Liver (tissue), 9 donors: ENCODE measurements around the gene REPS1. TPM values are rescaled to one million over a fixed set of nuclear protein-coding genes. Genes with fewer than 3 reads are reported as not detected.

Experiments
- DNase-seq: peaks from one replicate; pipeline ENCODE4 v3.0.0-alpha.2; 2017; ENCODE audit warnings: low spot score
- H3K27ac ChIP-seq, 2 donors: one replicate each; pipeline ENCODE4 v1.7.0; 2013; ENCODE audit warnings: inconsistent platforms in 2 of 2, low read length in 2 of 2, control low read depth in 1 of 2, low read depth in 1 of 2, mild to moderate bottlenecking in 1 of 2
- H3K27me3 ChIP-seq, 4 donors: one replicate each; pipeline versions ENCODE4 v1.6.1 to v1.7.0; 2013; ENCODE audit warnings: low read length in 3 of 4, inconsistent platforms in 1 of 4, mild to moderate bottlenecking in 1 of 4, moderate library complexity in 1 of 4; ENCODE audit not compliant: control insufficient read depth in 4 of 4, insufficient read depth in 4 of 4
- H3K36me3 ChIP-seq, 4 donors: one replicate each; pipeline versions ENCODE4 v1.6.1 to v1.7.0; 2013; ENCODE audit warnings: low read length in 3 of 4, mild to moderate bottlenecking in 3 of 4, low read depth in 1 of 4, moderate library complexity in 1 of 4; ENCODE audit not compliant: control insufficient read depth in 4 of 4, insufficient read depth in 3 of 4
- H3K4me1 ChIP-seq, 4 donors: one replicate each; pipeline versions ENCODE4 v1.6.1 to v1.7.0; 2013; ENCODE audit warnings: low read length in 3 of 4, mild to moderate bottlenecking in 3 of 4, moderate library complexity in 1 of 4; ENCODE audit not compliant: control insufficient read depth in 4 of 4, insufficient read depth in 4 of 4
- H3K4me3 ChIP-seq, 3 donors: one replicate each; pipeline versions ENCODE4 v1.6.1 to v1.7.0; 2013; ENCODE audit warnings: low read length in 3 of 3, control low read depth in 1 of 3, low read depth in 1 of 3, mild to moderate bottlenecking in 1 of 3
- H3K9ac ChIP-seq, 2 donors: one replicate each; pipeline ENCODE4 v1.7.0; 2013; ENCODE audit warnings: low read length in 2 of 2, mild to moderate bottlenecking in 2 of 2, moderate library complexity in 2 of 2, control low read depth in 1 of 2, low read depth in 1 of 2
- H3K9me3 ChIP-seq, 4 donors: one replicate each; pipeline versions ENCODE4 v1.6.1 to v1.7.0; 2013; ENCODE audit warnings: low read length in 3 of 4; ENCODE audit not compliant: control insufficient read depth in 4 of 4
- EGR1 ChIP-seq, 2 donors: IDR thresholded peaks; 2 replicates each; pipeline ENCODE4 v1.6.1; 2016 to 2018; ENCODE audit warnings: antibody characterized with exemption in 2 of 2, low read depth in 2 of 2
- FOXA1 ChIP-seq: IDR thresholded peaks from 2 replicates; pipeline ENCODE4 v1.6.1; 2016; ENCODE audit warnings: antibody characterized with exemption
- FOXA2 ChIP-seq: IDR thresholded peaks from 2 replicates; pipeline ENCODE4 v1.6.1; 2016; ENCODE audit warnings: antibody characterized with exemption
- GABPA ChIP-seq, 2 donors: IDR thresholded peaks in 1 of 2; conservative IDR thresholded peaks in 1 of 2; 2 replicates each; pipeline ENCODE4 v1.6.1; 2016; ENCODE audit warnings: antibody characterized with exemption in 2 of 2, mild to moderate bottlenecking in 1 of 2, moderate library complexity in 1 of 2
- HNF4A ChIP-seq, 2 donors: conservative IDR thresholded peaks; 2 replicates each; pipeline ENCODE4 v1.6.1; 2016; ENCODE audit warnings: antibody characterized with exemption in 2 of 2, mild to moderate bottlenecking in 2 of 2
- HNF4G ChIP-seq: IDR thresholded peaks from 2 replicates; pipeline ENCODE4 v1.6.1; 2016; ENCODE audit warnings: antibody characterized with exemption
- JUND ChIP-seq, 2 donors: IDR thresholded peaks; 2 replicates each; pipeline ENCODE4 v1.6.1; 2016; ENCODE audit warnings: antibody characterized with exemption in 2 of 2
- NR2F2 ChIP-seq: IDR thresholded peaks from 2 replicates; pipeline ENCODE4 v1.6.1; 2016; ENCODE audit warnings: antibody characterized with exemption
- RAD21 ChIP-seq, 2 donors: IDR thresholded peaks; 2 replicates each; pipeline ENCODE4 v1.6.1; 2016; ENCODE audit warnings: antibody characterized with exemption in 2 of 2, mild to moderate bottlenecking in 2 of 2
- REST ChIP-seq: IDR thresholded peaks from 2 replicates; pipeline ENCODE4 v1.6.1; 2016; ENCODE audit warnings: antibody characterized with exemption, mild to moderate bottlenecking
- RXRA ChIP-seq, 2 donors: IDR thresholded peaks; 2 replicates each; pipeline ENCODE4 v1.6.1; 2017 to 2018; ENCODE audit warnings: antibody characterized with exemption in 2 of 2, mild to moderate bottlenecking in 1 of 2
- SP1 ChIP-seq: IDR thresholded peaks from 2 replicates; pipeline ENCODE4 v1.6.1; 2018; ENCODE audit warnings: antibody characterized with exemption, mild to moderate bottlenecking
- TAF1 ChIP-seq: conservative IDR thresholded peaks from 2 replicates; pipeline ENCODE4 v1.6.1; 2016; ENCODE audit warnings: antibody characterized with exemption, mild to moderate bottlenecking
- YY1 ChIP-seq: IDR thresholded peaks from 2 replicates; pipeline ENCODE4 v1.6.1; 2016; ENCODE audit warnings: antibody characterized with exemption, mild to moderate bottlenecking
- ZBTB33 ChIP-seq: IDR thresholded peaks from 2 replicates; pipeline ENCODE4 v1.6.1; 2016; ENCODE audit warnings: antibody characterized with exemption
- WGBS: extraction: QIAGEN DNeasy Blood & Tissue Kit; methylation state at CpG from one replicate; pipeline ENCODE4 v1.1.7; 2013; 5-methylcytosine and 5-hydroxymethylcytosine counted together
- polyA plus RNA-seq, 2 donors: library from polyadenylated mRNA; stranded (reverse) in 1 of 2; unstranded in 1 of 2; fragments of 200-250 nt in 1 of 2; fragments of >200 nt in 1 of 2; fragmentation: Nextera tagmentation in 1 of 2; extraction: Ambion mirVana in 1 of 2; gene quantifications; one replicate each; pipeline versions ENCODE4 v1.2.1 to v1.2.3, GENCODE V29; 2013 to 2015
- total RNA-seq, 2 donors: library from RNA; depleted of rRNA; stranded (reverse); fragments of >200 nt; gene quantifications; one replicate each; pipeline ENCODE4 v1.2.3, GENCODE V29; 2014
- TF ChIP-seq, protein P1 (sequence below): fragments of 150-350 bp; IDR thresholded peaks from 2 replicates; pipeline ENCODE4 v1.5.1; 2017; ENCODE audit warnings: improper control_type of control experiment, low read depth, low read length; ENCODE audit not compliant: missing input control
- TF ChIP-seq, protein P2 (sequence below): IDR thresholded peaks from 2 replicates; pipeline ENCODE4 v1.6.1; 2016; ENCODE audit warnings: antibody characterized with exemption
- TF ChIP-seq, protein P3 (sequence below): IDR thresholded peaks from 2 replicates; pipeline ENCODE4 v1.6.1; 2016; ENCODE audit warnings: antibody characterized with exemption
- donor health status: healthy.
- donor health status: healthy.
- donor health status: healthy.
- donor health status: healthy.
- donor health status: healthy.

REPS1 gene
- total and polyA plus RNA-seq, 4 donors, result 12.3 to 46.4 (median 21.1) TPM

DNA sequence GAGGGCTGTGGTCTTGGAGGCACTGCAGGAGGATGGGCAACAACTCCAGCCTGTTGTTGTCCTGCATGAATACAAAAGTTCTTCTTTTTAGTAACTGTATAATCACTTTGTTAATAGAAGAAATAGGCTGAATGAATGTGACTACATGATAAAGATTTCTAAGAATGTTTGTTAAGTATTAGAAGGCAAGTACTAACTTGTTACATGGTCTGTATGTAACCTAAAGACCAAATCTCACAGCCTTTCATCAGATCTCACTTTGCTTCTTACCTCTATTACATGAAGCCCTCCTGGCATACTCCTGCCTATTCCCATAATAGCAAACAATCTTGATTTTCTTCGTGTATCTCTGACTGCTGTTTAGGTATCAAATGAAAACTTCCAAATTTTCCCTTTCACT lies 73.4 kb downstream of the REPS1 start:
- DNase-seq, result no peak
- no peak overlapping the region for H3K4me3 ChIP-seq
- H3K9ac ChIP-seq, result no peak overlapping the region
- no peak overlapping the region for H3K27ac ChIP-seq
- WGBS, result 89% methylated on average over 1 of the region's 1 CpG
- H3K4me1 ChIP-seq, result no peaks in the 10 kb centered on the region
- H3K9me3 ChIP-seq, result no peaks in the 10 kb centered on the region
- TF ChIP-seq FOXA1, result no peak
- no peak for TF ChIP-seq ZBTB33
- TF ChIP-seq HNF4A (conservative IDR thresholded peaks at IDR 0.05), result no peak
- no peak for TF ChIP-seq TAF1
- no peak for TF ChIP-seq JUND (IDR thresholded peaks at IDR 0.05)
- TF ChIP-seq EGR1 (IDR thresholded peaks at IDR 0.05; ENCODE audit: low read depth in 2 of 2), result no peak
- TF ChIP-seq, protein P1, sequence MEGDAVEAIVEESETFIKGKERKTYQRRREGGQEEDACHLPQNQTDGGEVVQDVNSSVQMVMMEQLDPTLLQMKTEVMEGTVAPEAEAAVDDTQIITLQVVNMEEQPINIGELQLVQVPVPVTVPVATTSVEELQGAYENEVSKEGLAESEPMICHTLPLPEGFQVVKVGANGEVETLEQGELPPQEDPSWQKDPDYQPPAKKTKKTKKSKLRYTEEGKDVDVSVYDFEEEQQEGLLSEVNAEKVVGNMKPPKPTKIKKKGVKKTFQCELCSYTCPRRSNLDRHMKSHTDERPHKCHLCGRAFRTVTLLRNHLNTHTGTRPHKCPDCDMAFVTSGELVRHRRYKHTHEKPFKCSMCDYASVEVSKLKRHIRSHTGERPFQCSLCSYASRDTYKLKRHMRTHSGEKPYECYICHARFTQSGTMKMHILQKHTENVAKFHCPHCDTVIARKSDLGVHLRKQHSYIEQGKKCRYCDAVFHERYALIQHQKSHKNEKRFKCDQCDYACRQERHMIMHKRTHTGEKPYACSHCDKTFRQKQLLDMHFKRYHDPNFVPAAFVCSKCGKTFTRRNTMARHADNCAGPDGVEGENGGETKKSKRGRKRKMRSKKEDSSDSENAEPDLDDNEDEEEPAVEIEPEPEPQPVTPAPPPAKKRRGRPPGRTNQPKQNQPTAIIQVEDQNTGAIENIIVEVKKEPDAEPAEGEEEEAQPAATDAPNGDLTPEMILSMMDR, result no peak
- no peak for TF ChIP-seq SP1
- TF ChIP-seq, protein P2, sequence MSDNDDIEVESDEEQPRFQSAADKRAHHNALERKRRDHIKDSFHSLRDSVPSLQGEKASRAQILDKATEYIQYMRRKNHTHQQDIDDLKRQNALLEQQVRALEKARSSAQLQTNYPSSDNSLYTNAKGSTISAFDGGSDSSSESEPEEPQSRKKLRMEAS, result no peak
- no peak for TF ChIP-seq HNF4G
- TF ChIP-seq RXRA (IDR thresholded peaks at IDR 0.05), result no peak
- TF ChIP-seq GABPA (IDR thresholded peaks at IDR 0.05 in 1 of 2, conservative IDR thresholded peaks at IDR 0.05 in 1 of 2), result no peak
- TF ChIP-seq YY1, result no peak
- TF ChIP-seq, protein P3, sequence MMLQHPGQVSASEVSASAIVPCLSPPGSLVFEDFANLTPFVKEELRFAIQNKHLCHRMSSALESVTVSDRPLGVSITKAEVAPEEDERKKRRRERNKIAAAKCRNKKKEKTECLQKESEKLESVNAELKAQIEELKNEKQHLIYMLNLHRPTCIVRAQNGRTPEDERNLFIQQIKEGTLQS, result no peak
- TF ChIP-seq REST, result no peak
- no peak for TF ChIP-seq RAD21 (IDR thresholded peaks at IDR 0.05)
- H3K27me3 ChIP-seq, result no peaks in the 10 kb centered on the region
- H3K36me3 ChIP-seq, result peaks cover 8 to 63% (median 51%) of the 10 kb centered on the region in 4 donors

- Histone ChIP-seq H3K36me3 (peaks cover 9 to 71% (median 65%) of the 10 kb centered on the region in 4 donors), H3K27me3 (no peaks in the 10 kb centered on the region), H3K9ac (no peak overlapping the region), H3K27ac (no peak overlapping the region), H3K4me1 (no peaks in the 10 kb centered on the region), H3K4me3 (no peak overlapping the region), H3K9me3 (no peaks in the 10 kb centered on the region)
- DNase-seq, result no peak
- WGBS, result 82% methylated on average over 3 of the region's 3 CpGs
- TF ChIP-seq TAF1 (no peak), RXRA (IDR thresholded peaks at IDR 0.05) (no peak), JUND (IDR thresholded peaks at IDR 0.05) (no peak), ZBTB33 (no peak), FOXA2 (no peak), EGR1 (IDR thresholded peaks at IDR 0.05; ENCODE audit: low read depth in 2 of 2) (no peak), NR2F2 (no peak), REST (no peak), HNF4A (conservative IDR thresholded peaks at IDR 0.05) (no peak)
- TF ChIP-seq, protein P2, result no peak
- TF ChIP-seq, protein P3, result no peak
These were observed 75.7 kb downstream of the REPS1 start for GRCh38 chr6:138912308-138912707.
